Dermis microvascular lymphatic vessel endothelial cell (primary cell): Measurements from ENCODE around the gene NCOA5. TPM values are rescaled to one million over a fixed set of nuclear protein-coding genes. Genes with fewer than 3 reads are reported as not detected.
"Not testable (repeated sequence)": the region's sequence is repeated elsewhere in the genome, so short reads cannot be mapped to it uniquely, and the experiment has no call there.

Experiments
- DNase-seq, 2 donors: peaks; one replicate each; pipeline versions ENCODE4 v3.0.0 to v3.0.0-alpha.2; 2010; ENCODE audit warnings: low read depth in 2 of 2
- total RNA-seq: library from RNA; depleted of rRNA; stranded (reverse); fragments of >200 nt; gene quantifications from 2 replicates; pipeline ENCODE4 v1.2.1, GENCODE V29; 2014

Gene NCOA5
- total RNA-seq, 1 donor from 2014 or later, result 9.0 TPM

DNA sequence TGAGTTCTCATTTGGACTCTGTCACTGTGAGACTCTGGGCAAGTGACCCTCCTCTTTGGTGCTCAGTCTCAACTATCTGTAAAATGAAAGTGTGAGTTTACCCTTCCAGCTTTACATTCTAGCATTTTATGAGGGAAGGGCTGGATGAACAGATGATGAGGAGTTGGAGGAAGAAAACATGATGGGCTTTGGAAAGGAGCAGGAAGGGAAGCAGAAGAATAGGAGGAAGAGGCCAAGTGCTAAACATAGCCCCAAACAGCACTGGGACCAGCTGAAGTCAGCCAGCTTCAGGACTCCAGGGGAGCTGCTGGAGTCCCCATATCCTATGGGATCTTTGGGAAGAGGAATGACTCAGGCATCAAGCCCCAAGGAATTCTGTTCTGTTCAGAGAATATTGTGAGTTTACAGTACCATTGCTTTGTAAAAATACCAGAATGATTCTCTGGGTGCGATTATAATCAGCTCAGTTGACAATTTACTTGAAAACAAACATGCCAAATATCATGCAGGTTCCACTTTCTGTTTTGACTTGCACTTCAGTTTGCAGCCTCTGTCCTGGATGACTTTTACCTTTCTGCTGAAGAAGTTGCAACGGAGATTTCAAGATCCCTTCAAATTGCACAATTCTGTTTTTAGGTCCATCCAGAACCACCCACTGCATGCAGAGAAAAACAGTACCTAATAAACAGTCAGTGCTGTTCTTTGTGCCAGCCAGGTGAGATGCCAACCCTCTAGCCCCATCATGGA is 31.6 kb upstream of the NCOA5 start:
- DNase-seq, result peak in 1 of 2 donors; percentile 34

DNA sequence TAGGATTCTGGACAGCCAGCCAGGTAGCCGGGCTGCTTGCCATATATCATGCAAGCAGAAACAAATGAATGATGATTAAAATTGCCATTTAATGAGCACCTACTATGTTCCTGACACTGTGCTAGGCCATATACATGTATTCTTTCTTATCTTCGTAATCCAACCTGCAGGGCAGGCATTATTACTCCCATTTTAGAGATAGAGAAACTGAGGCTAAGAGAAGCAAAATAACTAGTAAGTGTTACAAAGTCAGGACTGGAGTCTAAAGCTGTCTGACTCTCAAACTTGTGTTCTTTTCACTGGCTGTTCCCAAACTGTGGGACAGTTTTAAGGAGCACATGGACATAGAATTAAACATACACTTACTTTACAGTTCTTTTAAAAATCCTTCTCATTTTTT is 30.4 kb upstream of the NCOA5 start:
- no peak for DNase-seq

DNA sequence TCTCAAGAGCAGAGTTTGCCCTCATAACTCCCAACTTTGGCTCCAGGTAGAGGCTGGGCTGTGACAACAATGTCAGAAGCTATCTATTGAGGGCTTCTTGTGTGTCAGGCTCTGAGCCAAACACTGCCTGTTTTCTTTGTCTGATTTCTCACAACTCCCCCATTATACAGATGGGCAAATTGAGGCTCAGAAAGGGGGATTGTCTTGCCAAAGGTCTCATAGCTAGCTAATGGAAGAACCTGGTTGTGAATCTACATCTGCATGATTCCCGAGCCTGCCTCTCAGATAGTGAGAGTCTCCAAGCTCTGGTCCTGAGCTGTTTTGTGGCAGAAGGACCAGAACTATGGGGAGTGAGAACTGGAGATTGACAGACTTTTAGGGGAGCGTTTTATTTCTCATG is 29.8 kb upstream of the NCOA5 start:
- no peak for DNase-seq

DNA sequence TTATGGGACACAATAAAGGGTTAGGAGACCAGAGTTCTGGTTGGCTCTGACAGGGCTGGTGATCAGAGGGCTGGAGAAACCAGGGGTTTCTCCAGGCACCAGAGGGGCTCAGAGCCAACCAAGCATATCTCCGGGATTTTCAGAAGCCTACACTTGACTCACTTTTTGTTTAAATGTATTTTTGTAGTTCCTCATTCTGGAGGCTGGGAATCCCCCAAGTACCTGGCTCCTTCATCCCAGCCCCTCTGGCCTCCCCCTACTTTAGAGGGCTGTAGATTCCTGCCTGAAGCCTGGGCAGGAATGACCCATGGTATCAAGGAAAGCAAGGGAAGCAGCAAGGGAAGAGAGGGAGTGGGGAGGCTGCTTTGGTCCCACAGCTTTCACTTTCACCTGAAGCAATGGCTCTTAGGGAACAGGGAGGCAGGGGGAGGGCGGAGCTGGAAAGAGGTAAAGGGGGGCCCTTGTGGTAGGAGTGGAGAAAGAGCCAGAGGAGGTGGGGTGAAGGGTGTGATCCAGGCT is 29.3 kb upstream of the NCOA5 start:
- no peak for DNase-seq

DNA sequence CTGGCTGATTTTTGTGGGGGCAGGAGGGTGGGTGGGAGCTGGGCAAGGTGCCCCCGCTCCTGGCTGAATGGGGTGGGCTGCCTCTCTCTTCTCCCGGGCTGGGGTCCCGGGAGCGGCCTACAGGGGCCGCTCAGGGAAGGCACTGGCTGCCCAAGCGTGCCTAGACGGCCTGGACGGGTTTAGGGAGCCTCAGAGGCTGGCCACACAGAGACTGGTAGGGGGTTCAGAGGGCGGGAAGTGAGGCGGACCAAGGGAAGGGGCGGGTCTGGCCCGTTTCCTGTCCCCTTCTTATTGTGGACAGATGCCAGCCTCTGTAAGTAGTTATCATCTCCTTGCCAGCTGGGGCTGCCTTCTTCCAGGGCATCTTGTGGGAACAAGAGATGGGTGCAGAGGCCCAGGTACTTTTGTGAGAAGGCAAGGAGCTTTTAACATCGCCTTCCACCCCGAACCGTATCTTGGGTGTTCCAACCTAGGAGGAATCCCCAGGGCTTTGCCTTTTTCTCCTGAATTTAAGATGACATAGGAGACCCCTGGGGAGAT is 28.8 kb upstream of the NCOA5 start:
- no peak for DNase-seq

DNA sequence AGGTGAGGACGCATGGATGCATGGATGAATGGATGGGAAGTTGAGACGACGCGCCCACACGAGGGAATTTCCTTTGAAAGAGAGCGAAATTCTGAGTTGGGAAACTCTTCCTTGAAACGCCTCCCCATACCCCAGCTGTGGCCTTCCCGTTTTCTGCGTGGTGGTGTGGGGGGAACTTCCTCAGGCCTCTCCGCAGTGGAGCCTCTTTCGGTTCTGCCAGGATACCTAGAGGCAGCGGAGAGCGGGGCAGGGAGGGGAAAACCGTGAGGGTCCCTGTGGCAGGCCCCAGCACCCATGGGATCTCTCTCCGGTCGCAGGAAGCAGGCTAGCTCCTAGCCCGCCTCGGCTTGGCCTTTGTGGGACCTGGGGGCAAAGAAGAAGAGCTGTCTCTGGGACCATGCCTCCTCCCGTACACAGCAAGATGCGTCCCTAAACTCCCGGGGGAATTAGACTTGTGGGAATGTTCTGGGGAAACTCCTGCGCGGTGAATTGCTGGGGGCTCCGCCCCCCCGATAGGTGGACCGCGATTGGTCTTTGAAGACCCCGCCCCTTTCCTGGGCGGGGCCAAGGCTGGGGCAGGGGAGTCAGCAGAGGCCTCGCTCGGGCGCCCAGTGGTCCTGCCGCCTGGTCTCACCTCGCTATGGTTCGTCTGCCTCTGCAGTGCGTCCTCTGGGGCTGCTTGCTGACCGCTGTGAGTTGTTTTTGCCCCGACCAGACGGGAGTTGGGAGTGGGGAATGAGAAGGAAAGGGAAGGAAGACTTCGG is 28.1 kb upstream of the NCOA5 start, which contains the start of gene CD40:
CD40 (plus strand) TSS at position 611 of the 764 bp plus-strand sequence; CDS start at position 641, 30 bp downstream.
- peak; percentile 58 to 80 for DNase-seq

DNA sequence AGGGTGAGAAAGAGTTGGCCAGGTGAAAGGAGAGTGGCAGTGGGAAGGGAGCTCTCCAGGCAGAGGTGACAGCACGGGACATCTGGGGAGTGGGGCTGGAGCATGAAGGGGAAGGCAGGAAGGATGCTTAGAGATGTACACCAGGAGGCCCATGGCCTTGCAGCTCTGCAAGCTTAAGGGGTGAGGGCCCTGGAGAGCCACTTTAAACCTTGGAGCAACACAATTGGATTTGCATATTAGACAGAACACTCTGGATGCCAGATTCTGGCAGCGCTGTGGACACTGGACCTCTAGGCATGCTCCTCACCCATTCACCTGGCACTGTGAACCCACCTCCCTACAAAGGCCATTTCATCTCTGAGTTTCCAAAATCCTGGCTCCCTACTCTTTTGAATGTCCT is 24.7 kb upstream of the NCOA5 start:
- no peak for DNase-seq

DNA sequence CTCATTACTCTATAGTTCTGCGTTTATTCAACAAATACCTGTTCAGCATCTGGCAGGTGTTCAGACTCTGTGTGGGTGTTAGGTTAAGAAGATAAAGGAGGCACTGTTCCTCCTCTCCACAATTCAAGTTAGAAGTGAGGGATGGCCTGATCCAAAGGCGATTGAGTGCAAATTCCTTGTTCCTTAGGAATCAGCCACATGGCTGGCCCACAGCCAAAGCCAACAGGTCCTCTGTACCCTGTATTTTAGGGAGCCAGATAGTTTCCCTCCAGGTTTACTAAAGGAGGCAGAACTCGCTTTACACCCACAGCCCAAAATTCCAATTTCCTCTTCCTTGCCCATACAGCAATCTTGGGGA is 23.3 kb upstream of the NCOA5 start:
- DNase-seq, result no peak

DNA sequence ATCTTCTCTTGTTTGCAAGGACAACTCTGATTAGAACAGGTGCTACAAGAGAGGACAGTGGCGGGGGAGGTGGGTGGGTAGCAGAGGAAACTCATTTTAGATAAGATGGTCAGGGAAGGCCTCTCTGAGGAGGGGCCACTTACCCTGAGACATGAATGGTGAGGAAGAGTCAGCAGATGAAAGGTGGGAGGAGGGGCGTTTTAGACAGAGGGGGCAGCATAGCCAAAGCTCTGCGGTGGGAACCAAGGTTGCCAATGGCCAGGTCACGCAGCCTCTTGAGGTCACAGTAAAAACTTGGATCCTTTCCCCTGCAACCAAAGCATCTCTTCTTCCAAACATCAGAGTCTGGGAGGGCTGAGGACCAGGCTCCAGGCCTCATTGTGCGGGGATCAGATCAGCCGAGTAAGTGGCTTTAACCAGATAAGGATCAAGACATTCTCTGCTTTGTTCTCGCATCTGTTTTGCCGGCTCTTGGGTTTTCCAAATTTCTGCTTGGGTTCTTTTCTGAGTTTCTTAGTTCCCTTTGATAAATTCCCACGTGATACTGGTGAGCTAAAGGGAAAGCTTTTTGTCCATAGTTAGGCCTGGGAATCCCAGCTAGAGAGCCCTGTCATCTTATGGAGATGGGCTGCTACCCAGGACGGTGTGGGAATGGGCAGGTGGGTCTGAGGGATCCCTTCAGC is 22.8 kb upstream of the NCOA5 start:
- no peak for DNase-seq

DNA sequence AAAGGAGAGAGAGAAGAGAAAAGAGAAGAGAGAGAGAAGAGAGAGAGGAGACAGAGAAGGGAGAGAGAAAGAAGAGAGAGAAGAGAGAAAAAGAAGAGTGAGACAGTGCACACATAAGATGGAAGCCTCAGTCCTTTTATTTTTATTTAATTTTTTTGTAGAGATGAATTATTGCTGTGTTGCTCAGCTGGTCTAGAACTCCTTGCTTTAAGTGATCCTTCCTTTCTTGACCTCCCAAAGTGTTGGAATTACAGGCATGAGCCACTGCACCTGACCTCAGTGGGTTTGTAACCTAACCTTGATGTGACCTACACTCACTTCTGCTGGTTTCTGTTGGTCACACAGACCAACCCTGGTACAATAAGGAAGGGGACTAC is 22.1 kb upstream of the NCOA5 start:
- no peak for DNase-seq

DNA sequence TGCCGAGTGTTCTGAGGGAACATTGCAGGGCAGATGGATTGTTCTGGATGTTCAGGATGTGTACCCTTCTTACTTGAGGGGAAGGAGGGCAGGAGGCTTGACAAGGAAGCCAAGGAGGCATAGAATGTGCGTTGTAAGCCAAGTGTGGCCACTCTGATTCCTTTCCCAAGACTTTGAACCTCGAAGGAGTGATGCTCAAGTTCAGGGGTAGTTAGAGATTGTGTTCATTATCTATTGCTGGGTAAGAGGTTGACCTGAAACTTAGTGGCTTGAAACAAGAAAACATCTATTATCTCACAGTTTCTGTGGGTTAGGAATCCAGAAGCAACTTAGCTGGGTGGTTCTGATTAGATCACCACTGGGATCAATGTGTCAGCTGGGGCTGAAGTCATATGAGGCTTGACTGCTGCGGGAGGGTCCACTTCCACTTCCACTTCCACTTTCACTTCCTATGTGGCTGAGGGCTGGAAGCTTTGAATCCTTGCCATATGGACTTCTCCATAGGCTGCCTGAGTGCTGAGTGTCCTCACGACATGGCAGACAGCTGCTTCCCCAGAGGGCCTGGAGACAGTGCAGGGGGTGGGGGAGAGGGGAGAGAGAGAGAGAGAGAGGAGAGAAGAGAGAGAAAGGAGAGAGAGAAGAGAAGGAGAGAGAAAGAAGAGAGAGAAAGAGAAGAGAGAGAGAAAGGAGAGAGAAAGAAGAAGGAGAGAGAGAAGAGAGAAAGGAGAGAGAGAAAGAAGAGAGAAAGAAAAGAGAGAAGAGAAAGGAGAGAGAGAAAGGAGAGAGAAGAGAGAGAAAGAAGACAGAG is 21.5 kb upstream of the NCOA5 start:
- DNase-seq, result no peak

DNA sequence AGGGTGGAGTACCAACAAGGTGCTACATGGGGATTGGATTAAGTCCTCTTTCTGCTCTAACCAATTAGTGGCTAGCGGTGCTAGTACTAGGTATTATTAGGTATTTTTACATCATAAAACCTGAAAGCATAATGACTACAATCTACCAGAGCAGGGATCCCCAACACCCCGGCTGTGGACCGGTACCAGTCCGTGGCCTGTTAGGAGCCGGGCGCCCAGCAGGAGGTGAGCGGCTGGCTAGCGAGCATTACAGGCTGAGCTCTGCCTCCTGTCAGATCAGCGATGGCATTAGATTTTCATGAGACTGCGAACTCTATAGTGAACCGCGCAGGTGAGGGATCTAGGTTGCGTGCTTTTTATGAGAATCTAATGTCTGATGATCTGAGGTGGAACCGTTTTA is 19.2 kb upstream of the NCOA5 start:
- no peak for DNase-seq

DNA sequence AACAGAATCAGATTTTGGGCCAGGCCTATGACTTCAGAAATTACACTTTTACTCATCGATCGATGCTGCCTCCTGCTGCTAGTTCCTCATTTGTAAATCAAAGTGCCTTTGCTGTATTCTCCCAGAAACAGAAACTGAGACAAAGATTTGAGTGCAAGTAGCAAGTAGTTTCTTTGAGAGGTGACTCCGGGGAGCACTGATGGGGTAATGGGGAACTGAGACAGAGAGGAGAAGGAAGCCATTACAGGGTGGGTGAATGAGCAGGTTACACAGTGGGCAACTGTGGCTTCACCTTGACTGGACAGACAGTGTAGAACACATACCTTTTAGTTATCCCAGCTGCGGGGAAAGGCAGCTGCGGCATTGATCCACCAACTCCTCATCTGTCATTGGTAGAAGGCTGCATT is 18.7 kb upstream of the NCOA5 start:
- DNase-seq, result no peak

DNA sequence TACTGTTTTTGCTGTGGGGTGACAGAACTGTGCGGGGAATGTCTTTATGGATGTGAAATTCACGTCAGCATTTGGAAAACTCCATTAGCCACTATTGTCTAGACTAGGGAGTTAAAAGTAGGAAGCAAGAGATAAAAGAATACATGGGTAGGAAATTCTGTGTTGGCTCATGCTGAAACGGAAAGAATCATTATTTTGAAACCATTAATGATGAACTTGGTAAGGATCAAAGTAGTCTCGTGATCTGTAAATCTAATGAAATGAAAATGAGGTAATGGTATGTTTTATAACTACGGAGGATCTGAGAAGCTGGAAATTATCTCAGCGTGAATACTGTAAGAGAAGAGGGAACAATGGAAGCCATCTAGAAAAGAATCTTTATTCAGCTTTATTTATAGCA is 17.3 kb upstream of the NCOA5 start:
- no peak for DNase-seq

DNA sequence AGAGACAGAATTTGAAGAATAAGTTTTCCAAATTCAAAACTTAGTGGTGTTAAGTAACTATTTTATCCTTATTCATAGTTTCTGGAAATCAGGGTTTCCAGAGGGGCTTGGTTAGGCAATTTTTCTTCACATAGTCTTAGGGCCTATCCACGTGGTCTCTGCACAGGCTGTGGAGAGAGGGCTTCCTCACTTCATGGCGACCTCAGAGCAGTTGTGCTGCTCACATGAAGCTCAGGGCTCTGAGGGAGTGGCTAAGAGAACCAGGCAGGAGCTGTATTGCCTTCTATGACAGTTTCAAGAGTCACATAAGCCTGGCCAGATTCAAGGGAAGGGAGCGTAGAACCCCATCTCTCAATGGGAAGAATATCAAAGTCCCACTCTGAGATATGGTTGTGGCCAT is 14.5 kb upstream of the NCOA5 start:
- DNase-seq, result no peak

DNA sequence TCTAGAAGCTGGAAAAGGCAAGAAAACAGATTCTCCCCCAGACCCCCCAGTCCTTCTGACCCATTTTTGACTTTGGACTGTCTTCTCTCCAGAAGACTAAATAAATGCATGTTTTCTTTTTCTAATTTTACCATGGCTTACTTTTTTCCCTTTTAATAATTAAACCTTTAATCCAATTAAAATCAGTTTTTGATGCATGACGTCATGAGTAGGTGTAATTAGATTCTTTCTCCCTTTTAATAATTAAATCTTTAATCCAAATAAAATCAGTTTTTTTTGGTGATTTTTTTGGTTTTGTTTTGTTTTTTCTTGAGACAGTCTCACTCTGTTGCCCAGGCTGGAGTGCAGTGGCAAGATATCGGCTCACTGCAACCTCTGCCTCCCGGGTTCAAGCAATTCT is 13.2 kb upstream of the NCOA5 start:
- DNase-seq, result no peak

DNA sequence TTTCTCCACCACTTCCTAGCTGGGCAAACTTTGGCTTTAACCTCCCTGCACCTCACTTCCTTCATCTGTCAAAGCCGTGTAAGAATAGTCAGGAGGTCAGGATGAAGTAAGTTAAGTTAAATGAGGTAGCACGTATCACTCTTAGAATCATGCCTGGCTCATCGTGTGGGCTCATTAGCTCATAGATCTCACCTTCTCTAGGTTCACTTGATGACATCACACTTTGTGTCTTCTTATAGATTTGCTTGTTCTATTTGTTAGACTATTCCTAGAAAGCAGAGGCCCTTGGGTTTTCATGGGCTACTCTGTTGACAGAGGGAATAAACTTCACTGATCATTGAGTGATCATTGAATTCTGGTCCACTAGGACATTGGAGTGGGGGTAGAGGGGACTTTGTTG is 12.2 kb upstream of the NCOA5 start:
- no peak for DNase-seq

DNA sequence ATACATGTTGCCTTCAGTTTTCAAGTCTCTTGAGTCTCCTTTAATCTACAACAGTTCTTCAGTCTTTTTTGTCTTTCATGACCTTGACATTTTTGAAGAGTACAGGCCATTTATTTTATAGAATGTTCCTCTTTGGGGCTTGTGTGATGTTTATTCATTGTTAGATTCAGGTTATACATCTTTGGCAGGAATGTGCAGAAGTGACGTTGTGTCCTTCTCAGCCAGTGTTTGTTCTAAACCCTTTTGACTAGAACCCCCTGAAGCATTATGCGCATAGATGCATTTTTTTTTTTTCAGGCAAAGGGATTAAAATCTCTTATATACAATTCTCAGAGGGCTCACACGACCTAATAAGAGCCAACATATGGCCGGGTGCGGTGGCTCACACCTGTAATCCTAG is 11.2 kb upstream of the NCOA5 start:
- DNase-seq, result no peak

DNA sequence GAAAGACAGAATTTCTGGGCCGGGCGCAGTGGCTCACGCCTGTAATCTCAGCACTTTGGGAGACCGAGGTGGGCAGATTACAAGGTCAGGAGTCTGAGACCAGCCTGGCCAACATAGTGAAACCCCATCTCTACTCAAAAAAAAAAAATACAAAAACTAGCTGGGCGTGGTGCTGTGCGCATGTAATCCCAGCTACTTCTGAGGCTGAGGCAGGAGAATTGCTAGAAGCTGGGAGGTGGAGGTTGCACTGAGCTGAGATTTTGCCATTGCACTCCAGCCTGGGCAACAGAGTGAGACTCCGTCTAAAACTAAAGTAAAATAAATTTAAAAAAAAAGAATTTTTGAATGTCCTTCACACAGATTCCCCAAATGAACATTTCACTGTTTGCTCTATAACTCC is 10.7 kb upstream of the NCOA5 start:
- DNase-seq, result not testable (repeated sequence)

DNA sequence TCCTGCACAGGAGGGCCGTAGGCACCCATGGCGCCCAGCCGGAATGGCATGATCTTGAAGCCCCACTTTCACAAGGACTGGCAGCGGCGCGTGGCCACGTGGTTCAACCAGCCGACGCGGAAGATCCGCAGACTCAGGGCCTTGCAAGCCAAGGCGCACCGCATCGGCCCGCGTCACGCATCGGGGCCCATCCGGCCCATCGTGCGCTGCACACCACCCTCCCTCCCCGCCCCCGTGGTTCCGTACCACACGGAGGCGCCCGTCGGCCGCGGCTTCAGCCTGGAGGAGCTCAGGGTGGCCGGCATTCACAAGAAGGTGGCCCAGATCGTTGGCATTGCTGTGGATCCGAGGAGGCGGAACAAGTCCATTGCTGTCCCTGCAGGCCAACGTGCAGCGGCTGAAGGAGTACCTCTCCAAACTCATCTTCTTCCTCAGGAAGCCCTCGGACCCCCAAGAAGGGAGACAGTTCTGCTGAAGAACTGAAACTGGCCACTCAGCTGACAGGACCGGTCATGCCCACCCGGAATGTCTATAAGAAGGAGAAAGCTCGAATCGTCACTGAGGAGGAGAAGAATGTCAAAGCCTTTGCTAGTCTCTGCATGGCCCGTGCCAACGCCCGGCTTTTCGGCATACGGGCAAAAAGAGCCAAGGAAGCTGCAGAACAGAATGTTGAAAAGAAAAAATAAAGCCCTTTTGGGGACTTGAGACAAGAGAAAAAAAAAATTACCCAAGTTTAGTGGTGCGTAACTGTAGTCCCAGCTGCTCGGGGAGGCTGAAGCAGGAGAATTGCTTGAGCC is 9.9 kb upstream of the NCOA5 start:
- peak in 1 of 2 donors; percentile 21 for DNase-seq
